H4 (cell line): Measurements from ENCODE around the gene KSR1. TPM values are rescaled to one million over a fixed set of nuclear protein-coding genes. Genes with fewer than 3 reads are reported as not detected.

ENCODE experiments used
- DNase-seq: peaks from one replicate; pipeline ENCODE4 v3.0.0-alpha.2; 2015; ENCODE audit warnings: low spot score
- total RNA-seq: library from RNA; depleted of rRNA; stranded (reverse); fragments of >200 nt; shearing (Covaris generic); gene quantifications from 2 replicates; pipeline ENCODE4 v1.2.3, GENCODE V29; 2014

KSR1 gene
- total RNA-seq, 1 experiment from 2014 or later, result 3.9 TPM

DNA sequence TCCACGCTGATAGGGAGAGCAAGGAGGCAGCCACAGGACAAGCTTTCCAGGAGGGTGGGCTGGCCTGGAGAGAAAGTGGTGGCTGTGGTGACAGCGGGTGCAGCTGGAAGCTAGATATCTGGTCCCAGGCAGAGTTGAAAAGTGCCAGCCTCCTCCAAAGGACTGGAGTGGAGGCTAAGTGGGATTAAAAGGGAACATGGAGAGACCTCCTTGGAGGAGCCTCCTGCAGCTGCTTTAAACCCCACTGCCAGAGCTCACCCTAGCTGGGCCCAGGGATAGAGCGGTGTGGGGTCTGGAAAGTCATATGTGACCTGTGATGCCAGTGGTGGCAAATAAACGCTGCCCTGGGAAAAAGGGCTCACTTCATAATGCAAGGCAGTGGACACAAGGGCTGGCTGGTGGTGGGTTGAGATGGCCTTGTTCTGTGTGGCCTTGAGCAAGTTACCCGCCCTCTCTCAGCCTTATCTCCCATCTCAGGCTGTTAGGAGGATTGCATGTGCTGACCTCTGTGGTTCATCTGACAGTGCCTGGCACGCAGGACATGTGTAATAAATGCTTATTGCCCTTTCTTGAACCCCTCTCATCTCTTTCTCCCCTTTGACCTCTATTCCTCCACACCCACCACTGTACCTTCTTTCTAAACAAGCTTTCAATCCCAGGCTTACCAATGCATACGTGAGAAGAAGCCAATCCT is 113.8 kb downstream of the KSR1 start:
- no peak for DNase-seq

- DNase-seq, result no peak
These were observed 114.3 kb downstream of the KSR1 start for GRCh38 chr17:27570578-27570914.

GRCh38 chr17:27571563-27572352 is 115.5 kb downstream of the KSR1 start:
- DNase-seq, result no peak

- no peak for DNase-seq
These were observed 116.4 kb downstream of the KSR1 start for GRCh38 chr17:27572665-27573064.

- DNase-seq, result no peak
These were observed 117.3 kb downstream of the KSR1 start for GRCh38 chr17:27573548-27573947.

DNA sequence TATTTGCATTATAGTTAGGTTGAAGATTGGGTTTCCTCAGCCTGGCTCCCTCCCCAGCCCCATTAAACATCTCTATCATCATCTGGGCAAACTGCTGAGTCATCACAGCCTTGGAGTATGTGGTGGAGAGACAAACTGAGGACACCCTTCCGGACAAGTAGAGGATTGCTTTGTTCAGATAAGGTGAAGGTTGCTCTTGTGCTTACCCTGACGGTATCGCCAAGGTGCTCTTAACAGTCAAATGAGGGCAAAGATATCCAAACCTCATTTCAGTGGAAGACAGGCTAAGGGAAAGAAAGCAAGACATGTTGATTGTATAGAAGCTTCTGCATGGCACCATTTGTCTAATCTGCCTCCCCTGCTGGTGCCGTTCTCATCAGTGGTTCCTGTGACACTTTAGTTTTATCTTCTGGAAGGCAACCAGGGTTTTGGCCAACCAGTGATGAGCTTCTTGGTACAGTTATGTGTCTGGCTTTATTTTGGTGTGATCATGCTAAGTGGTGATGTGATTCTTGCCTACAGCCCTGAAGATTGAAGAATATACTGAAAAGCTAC is 117.8 kb downstream of the KSR1 start:
- DNase-seq, result no peak

DNA sequence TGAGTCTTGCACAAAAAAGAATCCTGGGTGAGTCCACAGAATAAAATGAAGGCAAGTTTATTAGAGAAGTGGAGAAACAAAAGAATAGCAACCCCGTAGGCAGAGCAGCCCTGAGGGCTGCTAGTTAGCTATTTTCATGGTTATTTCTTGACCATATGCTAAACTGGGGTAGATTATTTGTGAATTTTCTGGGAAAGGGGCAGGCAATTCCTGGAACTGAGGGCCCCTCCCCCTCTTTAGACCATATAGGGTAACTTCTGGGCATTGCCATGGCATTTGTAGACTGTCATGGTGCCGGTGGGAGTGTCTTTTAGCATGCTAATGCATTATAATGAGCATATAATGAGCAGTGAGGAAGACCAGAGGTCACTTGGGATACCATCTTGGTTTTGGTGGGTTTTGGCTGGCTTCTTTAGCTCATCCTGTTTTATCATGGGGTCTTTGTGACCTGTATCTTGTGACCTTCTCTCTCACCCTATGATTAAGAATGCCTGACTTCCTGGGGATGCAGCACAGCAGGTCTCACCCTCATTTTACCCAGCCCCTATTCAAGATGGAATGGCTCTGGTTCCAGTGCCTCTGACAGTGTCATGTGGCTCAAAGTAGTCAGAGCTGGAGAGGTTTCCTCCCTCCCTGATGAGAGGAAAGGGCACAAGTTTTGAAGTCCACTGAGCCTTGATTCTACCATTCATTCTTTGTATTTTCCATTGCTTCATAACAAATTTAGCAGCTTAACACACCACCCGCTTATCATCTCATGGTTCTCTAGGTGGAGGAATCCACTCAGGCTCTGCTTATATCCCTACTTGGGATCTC is 119.1 kb downstream of the KSR1 start:
- no peak for DNase-seq

DNA sequence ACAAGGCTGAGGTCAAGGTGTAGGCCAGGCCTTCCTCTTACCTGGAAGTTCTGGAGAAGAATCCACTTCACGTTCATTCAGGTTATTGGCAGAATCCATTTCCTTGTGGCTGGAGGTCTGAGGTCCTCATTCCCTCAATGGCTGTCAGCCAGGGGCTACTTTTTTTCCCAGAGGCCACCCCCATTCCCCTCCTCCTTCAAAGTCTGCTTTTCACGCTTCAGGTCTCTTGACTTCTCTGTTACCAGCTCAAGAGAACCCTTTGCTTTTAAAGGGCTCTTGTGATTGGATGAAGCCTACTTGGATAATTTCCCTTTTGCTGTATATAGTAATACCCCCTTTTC is 119.6 kb downstream of the KSR1 start:
- DNase-seq, result no peak

DNA sequence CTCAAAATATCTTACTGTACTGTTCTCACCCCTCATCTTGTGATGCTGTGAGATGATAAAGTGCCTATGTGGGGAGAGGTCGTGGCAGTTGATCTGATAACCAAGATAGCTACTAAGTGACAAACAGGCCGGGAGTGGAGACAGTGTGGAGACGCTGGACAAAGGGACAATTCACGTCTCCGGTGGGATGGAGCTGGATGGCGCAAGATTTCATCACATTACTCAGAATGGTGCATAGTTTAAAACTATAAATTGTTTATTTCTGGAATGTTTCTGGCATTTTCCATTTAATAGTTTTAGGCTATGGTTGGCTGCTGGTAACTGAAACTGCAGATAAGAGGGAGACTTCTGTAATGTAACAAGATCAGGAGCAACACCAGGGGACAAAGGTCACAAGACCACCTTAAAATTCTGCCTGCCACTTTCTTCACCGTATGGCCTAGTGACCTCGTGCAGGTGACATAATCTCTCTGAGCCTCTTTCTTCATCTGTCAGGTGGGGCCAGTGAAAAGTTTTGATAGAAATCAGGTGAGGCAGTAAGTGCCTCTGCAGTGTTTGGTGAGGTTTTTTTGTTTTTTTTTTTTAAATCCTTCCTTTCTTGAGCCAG is 120.3 kb downstream of the KSR1 start:
- DNase-seq, result no peak

GRCh38 chr17:27577121-27577761 is 121.0 kb downstream of the KSR1 start:
- peak; percentile 61 for DNase-seq

- no peak for DNase-seq
These were observed 121.9 kb downstream of the KSR1 start for GRCh38 chr17:27577884-27578717.

- peak; percentile 61 for DNase-seq
These were observed 122.5 kb downstream of the KSR1 start for GRCh38 chr17:27578718-27579085.

GRCh38 chr17:27579304-27579703 is 123.1 kb downstream of the KSR1 start:
- DNase-seq, result no peak

GRCh38 chr17:27579897-27580321 is 123.7 kb downstream of the KSR1 start:
- no peak for DNase-seq

GRCh38 chr17:27581016-27581415 is 124.8 kb downstream of the KSR1 start:
- DNase-seq, result no peak

DNA sequence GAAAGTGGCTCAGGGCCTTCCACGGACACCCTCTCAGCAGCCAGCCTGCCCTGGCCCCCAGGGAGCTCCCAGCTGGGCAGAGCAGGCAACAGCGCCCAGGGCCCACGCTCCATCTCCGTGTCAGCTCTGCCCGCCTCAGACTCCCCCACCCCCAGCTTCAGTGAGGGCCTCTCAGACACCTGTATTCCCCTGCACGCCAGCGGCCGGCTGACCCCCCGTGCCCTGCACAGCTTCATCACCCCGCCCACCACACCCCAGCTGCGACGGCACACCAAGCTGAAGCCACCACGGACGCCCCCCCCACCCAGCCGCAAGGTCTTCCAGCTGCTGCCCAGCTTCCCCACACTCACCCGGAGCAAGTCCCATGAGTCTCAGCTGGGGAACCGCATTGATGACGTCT is 126.4 kb downstream of the KSR1 start:
- no peak for DNase-seq

DNA sequence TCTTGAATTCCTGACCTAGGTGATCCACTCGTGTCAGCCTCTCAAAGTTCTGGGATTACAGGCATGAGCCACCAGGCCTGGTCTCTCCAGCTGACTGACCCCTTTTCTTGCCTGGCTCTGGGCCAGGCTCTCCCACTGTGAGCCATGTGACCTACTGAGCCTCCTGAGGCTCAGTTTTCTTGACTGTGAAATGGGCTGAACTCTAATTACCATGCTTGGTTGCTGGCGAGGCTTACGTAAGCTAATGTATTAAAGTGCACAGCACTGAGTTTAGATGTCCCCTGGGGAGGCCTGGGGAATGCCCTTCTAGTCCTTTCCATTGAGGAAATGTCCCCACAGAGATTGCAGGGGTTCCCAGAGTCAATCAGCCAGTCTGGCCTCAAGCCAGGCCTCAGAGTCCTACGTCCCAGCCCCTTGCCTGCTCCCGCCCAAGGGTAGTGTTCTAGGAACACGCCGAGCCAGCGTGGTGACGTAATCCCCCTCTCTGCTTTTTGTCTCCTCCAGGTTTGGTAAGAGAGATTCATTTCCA is 129.0 kb downstream of the KSR1 start:
- no peak for DNase-seq

- DNase-seq, result no peak
These were observed 129.5 kb downstream of the KSR1 start for GRCh38 chr17:27585792-27586191.

DNA sequence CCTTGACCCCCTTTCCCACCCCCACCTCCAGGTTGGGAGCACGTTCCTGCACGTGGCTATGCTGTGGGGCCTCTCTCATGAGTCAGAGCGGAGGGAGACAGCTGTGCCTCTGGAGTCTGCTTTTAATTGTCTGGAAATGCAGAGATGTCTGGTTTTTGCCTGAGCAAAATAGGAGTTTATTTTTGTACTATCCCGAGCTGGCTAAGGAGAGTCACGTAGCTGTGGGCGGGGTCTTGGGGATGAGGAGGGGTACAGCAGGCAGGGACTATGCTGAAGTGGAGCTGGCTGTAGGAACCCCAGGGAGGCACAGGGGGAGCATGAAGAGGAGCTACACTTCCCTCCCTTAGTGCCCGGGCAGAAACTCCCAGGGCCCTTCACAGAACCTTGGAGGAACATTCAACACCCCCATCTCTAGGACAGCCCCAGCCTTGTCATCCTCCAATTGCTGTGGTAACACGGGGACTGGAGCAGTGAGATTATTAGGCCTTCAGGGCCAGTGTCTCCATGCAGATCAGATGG is 130.0 kb downstream of the KSR1 start:
- no peak for DNase-seq

DNA sequence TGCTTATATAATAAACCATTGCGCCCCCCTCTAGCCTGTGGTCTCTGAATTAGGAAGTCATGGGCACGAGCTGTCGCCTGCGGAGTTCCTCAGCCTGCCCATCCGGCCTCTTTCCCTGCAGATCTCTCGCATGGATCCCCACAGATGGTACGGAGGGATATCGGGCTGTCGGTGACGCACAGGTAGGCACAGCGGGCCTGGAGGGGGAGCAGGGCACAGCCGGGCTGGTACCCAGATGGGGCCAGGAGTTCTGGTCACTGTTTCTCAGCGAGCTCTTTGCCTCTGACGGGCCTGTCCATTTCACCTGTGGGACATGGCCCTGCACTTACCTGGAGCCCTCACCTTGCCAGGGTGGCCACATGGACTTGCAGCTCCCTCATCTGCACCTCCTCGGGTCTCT is 132.1 kb downstream of the KSR1 start:
- DNase-seq, result no peak
